GM13976 (cell line): ENCODE results near the gene MRPS22.

Experiments used
- DNase-seq: peaks from one replicate; pipeline ENCODE4 v3.0.0; 2012; ENCODE audit warnings: low spot score
- in situ Hi-C: fragments of 300-500 bp; cut with MboI; formaldehyde crosslinking; loops from one replicate; pipeline ENCODE4 v1.12.0; 2022; ENCODE audit warnings: low sequenced_read_pairs, mixed read lengths, inconsistent platforms; ENCODE audit not compliant: unreplicated experiment
- TF ChIP-seq, protein P1 (sequence below): IDR thresholded peaks from 2 replicates; pipeline ENCODE4 v1.5.1; 2012; ENCODE audit warnings: borderline replicate concordance, mild to moderate bottlenecking; ENCODE audit not compliant: insufficient read depth; ENCODE audit errors: extremely low read depth, missing control alignments, control extremely low read depth

Gene MRPS22

DNA sequence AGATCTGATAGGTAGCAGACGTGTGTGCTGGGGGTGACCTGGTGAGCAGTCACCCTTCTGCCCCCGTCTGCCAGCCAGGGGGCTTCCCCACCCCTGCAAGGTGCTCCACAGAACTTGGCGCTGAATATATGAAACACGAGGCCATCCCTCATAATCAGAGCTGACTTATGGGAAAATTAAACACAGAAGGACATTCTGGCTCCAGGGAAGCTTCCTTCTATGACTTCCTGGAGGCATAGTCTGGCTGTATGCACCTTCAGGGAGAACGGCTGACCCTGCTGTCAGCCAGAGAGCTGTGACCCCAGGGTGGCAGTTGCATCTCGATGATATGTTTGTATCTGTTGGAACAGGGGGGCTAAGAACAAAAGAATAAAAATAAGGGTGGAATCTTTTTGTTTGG is 26.6 kb upstream of the MRPS22 start:
- in situ Hi-C loops, result loop anchor here (10.0 kb wide), 1 partner anchor 382 kb away; no protein-coding TSS in a partner anchor
- DNase-seq, result no peak
- TF ChIP-seq, protein P1, sequence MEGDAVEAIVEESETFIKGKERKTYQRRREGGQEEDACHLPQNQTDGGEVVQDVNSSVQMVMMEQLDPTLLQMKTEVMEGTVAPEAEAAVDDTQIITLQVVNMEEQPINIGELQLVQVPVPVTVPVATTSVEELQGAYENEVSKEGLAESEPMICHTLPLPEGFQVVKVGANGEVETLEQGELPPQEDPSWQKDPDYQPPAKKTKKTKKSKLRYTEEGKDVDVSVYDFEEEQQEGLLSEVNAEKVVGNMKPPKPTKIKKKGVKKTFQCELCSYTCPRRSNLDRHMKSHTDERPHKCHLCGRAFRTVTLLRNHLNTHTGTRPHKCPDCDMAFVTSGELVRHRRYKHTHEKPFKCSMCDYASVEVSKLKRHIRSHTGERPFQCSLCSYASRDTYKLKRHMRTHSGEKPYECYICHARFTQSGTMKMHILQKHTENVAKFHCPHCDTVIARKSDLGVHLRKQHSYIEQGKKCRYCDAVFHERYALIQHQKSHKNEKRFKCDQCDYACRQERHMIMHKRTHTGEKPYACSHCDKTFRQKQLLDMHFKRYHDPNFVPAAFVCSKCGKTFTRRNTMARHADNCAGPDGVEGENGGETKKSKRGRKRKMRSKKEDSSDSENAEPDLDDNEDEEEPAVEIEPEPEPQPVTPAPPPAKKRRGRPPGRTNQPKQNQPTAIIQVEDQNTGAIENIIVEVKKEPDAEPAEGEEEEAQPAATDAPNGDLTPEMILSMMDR, result no peak

DNA sequence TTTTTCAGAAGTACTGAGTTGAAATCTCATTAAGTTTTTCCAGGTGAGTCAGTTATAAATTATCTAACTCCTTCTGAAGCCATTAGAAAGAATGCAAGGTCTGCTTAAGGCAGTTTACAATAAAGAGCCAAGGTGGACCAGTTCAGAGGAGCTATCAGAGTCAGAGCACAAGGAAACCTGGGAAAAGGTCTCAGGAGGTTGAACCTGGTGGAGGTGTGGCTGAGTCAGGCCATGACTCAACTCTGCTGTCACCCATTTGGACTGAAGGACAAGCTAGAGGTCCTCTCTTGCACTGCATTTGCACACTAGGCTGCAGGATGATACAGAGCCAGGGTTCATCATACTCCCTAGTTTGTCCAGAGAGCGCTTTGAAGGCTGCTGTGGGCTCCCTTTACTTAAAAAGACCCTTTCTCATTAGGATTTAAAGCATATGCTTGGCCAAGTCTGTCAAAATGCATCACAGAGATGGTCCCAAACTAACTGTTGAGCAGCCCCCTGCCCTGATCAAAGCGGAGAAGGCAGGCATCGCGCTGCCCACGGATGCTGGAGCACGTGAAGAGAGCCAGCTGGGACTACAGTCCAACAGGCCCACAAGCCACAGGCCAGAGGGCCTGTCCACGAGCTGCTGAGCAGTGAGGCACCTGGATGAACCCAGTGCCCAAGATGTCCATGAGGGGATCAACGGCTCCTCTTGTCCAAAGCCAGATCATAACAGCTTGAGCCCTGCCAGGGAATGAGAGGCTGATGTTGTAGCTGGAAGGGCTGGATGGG is 26.0 kb upstream of the MRPS22 start:
- no peak for DNase-seq
- in situ Hi-C loops, result loop anchor here (10.0 kb wide), 1 partner anchor 383 kb away; no protein-coding TSS in a partner anchor
- TF ChIP-seq, protein P1, result no peak

DNA sequence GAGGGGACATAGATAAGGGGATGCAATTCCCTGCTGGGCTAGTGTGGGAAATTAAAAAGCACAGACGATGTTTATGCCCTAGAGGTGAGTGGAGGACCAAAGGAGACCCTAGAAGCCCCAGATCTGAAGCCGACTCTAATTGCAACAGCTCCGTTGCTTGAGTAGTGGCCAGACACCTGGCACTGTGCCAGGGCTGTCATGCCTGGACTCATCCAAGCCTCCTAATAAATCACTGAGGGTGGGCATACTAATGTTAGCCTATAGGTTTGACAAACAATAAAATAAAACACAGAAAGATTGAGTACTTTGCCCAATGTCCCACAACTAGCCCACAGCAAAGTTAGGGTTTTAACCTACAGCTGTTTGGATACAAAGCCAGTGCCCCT is 25.4 kb upstream of the MRPS22 start:
- TF ChIP-seq, protein P1, result no peak
- in situ Hi-C loops, result loop anchor here (10.0 kb wide), 1 partner anchor 384 kb away; no protein-coding TSS in a partner anchor
- DNase-seq, result no peak

DNA sequence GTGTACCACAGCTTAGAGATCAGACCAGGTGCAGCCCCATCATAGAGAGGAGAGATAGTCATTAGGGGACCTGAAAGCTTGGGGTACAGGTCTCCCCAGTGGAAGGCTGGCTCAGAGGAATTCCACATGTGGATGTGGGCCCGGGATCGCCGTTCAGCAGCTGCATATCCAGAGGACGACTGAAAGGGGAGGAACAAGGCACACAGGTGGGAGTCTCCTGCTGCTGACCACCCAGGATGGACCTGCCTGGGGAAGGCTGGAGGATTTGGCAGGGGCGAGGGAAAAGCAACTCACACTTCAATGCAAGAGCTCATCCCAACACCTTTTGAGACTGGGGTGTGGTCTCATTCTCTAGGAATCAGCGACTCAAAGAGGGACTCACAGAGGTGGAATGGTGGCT is 25.0 kb upstream of the MRPS22 start:
- TF ChIP-seq, protein P1, result no peak
- no peak for DNase-seq
- in situ Hi-C loops, result loop anchor here (10.0 kb wide), 1 partner anchor 384 kb away; no protein-coding TSS in a partner anchor

DNA sequence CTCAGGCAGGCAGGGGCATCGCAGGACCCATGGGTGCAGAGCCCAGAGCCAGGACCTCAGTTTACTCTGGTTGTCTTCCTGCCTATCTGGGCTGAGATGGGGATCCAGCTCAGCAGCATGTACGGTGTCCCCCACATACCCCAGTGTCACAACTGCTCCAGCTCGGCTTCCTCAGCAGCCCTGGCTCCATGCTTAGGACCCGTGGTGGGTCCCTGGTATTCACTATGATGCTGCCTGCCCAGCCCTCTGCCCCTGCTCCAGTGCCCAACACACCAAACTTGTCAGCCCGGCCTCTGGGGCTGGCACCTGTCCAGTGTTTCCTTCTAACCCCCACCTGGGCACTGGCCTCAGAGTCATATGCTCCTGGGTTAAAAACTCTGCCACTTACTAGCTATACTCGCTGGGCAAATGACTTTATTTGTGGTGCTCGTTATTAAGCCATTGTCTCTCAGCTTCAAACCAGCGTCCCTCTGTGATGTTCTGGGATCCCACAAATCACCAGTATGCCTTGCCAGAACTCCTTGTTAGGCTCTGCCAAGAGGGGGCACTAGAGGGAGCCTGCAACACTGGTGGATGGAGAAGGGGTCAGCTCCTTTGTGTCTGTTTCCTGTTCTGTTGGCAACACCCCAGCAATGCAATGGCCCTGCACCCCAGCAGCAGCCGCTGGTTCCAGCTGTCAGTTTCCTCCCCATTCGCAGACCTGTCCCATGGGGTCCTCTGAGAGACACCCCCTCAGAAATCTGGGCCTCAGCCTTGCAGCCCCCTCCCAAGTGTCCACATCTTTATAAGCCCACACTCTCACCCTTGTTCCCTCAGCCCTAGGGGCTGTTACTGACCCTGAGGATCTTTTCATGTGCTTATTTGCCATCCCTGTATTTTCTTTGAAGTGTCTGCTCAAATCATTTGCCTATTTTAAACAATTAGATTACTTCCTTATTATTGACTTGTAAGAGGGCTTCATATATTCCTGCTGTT is 24.1 kb upstream of the MRPS22 start:
- in situ Hi-C loops, result loop anchor here (10.0 kb wide), 1 partner anchor 385 kb away; no protein-coding TSS in a partner anchor
- DNase-seq, result no peak
- TF ChIP-seq, protein P1, result no peak

DNA sequence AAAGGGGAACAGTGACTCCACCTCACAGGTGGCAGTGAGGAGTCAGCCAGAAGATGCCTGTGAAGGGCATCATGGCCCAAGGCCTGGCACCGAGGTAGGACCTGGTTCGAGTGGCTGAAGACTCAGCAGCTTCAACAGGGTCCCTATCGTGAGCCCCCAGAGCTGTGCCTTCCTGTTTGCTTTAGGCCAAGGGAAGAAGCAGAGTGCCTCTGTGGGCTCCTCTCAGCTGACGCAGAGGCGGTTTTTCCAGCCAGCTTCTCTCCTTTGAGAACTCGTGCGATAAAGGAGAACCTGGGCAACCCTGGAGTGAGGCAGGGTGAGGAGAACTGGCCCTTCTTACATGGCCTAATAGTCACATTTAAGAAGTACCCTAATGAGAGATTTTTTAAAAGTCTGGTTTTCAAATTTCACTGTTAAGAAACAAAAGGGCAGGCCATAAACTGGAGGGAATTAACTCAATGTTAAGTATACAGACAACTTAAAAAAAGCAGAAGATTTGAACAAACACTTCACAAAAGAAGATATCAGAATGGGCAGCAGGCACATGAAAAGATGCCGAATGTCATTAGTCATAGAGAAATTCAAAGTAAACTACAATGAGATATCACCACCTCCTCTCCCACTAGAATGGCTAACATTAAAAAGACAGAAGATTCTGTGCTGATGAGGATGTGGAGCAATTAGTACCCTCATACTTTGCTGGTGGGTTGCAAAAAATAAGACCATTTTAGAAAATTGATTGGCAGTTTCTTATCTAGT is 23.1 kb upstream of the MRPS22 start:
- in situ Hi-C loops, result no loop called here
- TF ChIP-seq, protein P1, result no peak
- no peak for DNase-seq
